Mesothelial cell of epicardium (in vitro differentiated cells): ENCODE data around the gene PAX5. TPM values are rescaled to one million over a fixed set of nuclear protein-coding genes. Genes with fewer than 3 reads are reported as not detected.

Source experiments
- DNase-seq, 2 experiments: peaks; one replicate each; pipeline ENCODE4 v3.0.0; 2021; ENCODE audit warnings: low spot score in 2 of 2; ENCODE audit not compliant: unreplicated experiment in 2 of 2
- H3K27ac Mint-ChIP-seq: 2 replicates; pipeline ENCODE4 v1.8.0; 2021; ENCODE audit warnings: mixed read lengths
- H3K27me3 Mint-ChIP-seq: 2 replicates; pipeline ENCODE4 v1.8.0; 2021; ENCODE audit warnings: low read depth, mixed read lengths
- H3K36me3 Mint-ChIP-seq: 2 replicates; pipeline ENCODE4 v1.8.0; 2021; ENCODE audit warnings: mixed read lengths
- H3K4me1 Mint-ChIP-seq: 2 replicates; pipeline ENCODE4 v1.8.0; 2021; ENCODE audit warnings: mixed read lengths
- H3K4me3 Mint-ChIP-seq: 2 replicates; pipeline ENCODE4 v1.8.0; 2021; ENCODE audit warnings: mild to moderate bottlenecking, moderate library complexity, mixed read lengths
- H3K9me3 Mint-ChIP-seq: 2 replicates; pipeline ENCODE4 v1.8.0; 2021; ENCODE audit warnings: mixed read lengths
- CTCF ChIP-seq: fragments of 200-600 bp; sonication (generic); IDR thresholded peaks from one replicate; pipeline ENCODE4 v1.5.0; 2021; ENCODE audit warnings: antibody characterized with exemption; ENCODE audit not compliant: unreplicated experiment
- total RNA-seq: library from RNA; stranded (reverse); gene quantifications from 3 replicates; pipeline ENCODE4 v1.2.1, GENCODE V29; 2021

Gene PAX5
- total RNA-seq, 1 donor from 2014 or later: not detected

GRCh38 chr9:36985769-36986467 is 48.1 kb downstream of the PAX5 start:
- Mint-ChIP-seq H3K4me3 (peak overlapping the region; percentile 46), H3K27ac (no peak overlapping the region), H3K9me3 (peaks cover 4% of the 10 kb centered on the region), H3K36me3 (peaks cover 2% of the 10 kb centered on the region), H3K27me3 (peaks cover 96% of the 10 kb centered on the region), H3K4me1 (peaks cover 10% of the 10 kb centered on the region)
- DNase-seq: no peak
- TF ChIP-seq CTCF: no peak

GRCh38 chr9:36985061-36985768 is 48.9 kb downstream of the PAX5 start:
- peaks cover 10% of the 10 kb centered on the region for H3K4me1 Mint-ChIP-seq
- TF ChIP-seq CTCF: no peak
- H3K36me3 Mint-ChIP-seq: no peaks in the 10 kb centered on the region
- peaks cover 96% of the 10 kb centered on the region for H3K27me3 Mint-ChIP-seq
- no peak overlapping the region for H3K27ac Mint-ChIP-seq
- no peak for DNase-seq
- peak overlapping the region; percentile 46 for H3K4me3 Mint-ChIP-seq
- H3K9me3 Mint-ChIP-seq: peaks cover under 1% of the 10 kb centered on the region

GRCh38 chr9:36980148-36980974 is 53.7 kb downstream of the PAX5 start:
- Mint-ChIP-seq H3K9me3 (no peaks in the 10 kb centered on the region), H3K4me3 (no peak overlapping the region), H3K27ac (no peak overlapping the region), H3K4me1 (no peaks in the 10 kb centered on the region), H3K36me3 (no peaks in the 10 kb centered on the region), H3K27me3 (peaks cover 93% of the 10 kb centered on the region)
- no peak for TF ChIP-seq CTCF
- no peak for DNase-seq

- no peak for TF ChIP-seq CTCF
- H3K27ac Mint-ChIP-seq: no peak overlapping the region
- no peaks in the 10 kb centered on the region for H3K36me3 Mint-ChIP-seq
- no peaks in the 10 kb centered on the region for H3K4me1 Mint-ChIP-seq
- no peak for DNase-seq
- H3K4me3 Mint-ChIP-seq: no peak overlapping the region
- peaks cover 68% of the 10 kb centered on the region for H3K27me3 Mint-ChIP-seq
- H3K9me3 Mint-ChIP-seq: no peaks in the 10 kb centered on the region
These were observed 57.6 kb downstream of the PAX5 start for GRCh38 chr9:36976371-36977030.

GRCh38 chr9:36974731-36975130 is 59.3 kb downstream of the PAX5 start:
- H3K4me1 Mint-ChIP-seq: no peaks in the 10 kb centered on the region
- no peaks in the 10 kb centered on the region for H3K9me3 Mint-ChIP-seq
- no peaks in the 10 kb centered on the region for H3K36me3 Mint-ChIP-seq
- H3K27ac Mint-ChIP-seq: no peak overlapping the region
- no peak overlapping the region for H3K4me3 Mint-ChIP-seq
- TF ChIP-seq CTCF: no peak
- peaks cover 61% of the 10 kb centered on the region for H3K27me3 Mint-ChIP-seq
- no peak for DNase-seq
